HUES6 (cell line): ENCODE data around the gene KRI1.
"Not testable (repeated sequence)": the region's sequence is repeated elsewhere in the genome, so short reads cannot be mapped to it uniquely, and the experiment has no call there.

Experiments
- H3K27ac ChIP-seq: 2 replicates; pipeline ENCODE4 v1.7.0; 2013; ENCODE audit warnings: low read depth, mild to moderate bottlenecking, low read length, inconsistent platforms
- H3K27me3 ChIP-seq: 2 replicates; pipeline ENCODE4 v1.6.1; 2013; ENCODE audit warnings: low read length; ENCODE audit not compliant: control insufficient read depth, insufficient read depth
- H3K36me3 ChIP-seq: 2 replicates; pipeline ENCODE4 v1.6.1; 2013; ENCODE audit warnings: low read length; ENCODE audit not compliant: control insufficient read depth, insufficient read depth
- H3K4me1 ChIP-seq: 2 replicates; pipeline ENCODE4 v1.6.1; 2013; ENCODE audit warnings: low read length; ENCODE audit not compliant: control insufficient read depth, insufficient read depth
- H3K4me3 ChIP-seq: 2 replicates; pipeline ENCODE4 v1.5.1; 2013; ENCODE audit warnings: low read depth, low read length
- H3K9ac ChIP-seq: one replicate; pipeline ENCODE4 v1.6.1; 2013; ENCODE audit warnings: mild to moderate bottlenecking, low read length
- H3K9me3 ChIP-seq: 2 replicates; pipeline ENCODE4 v1.6.1; 2013; ENCODE audit warnings: low read depth, low read length; ENCODE audit not compliant: control insufficient read depth, insufficient read depth

The KRI1 gene

DNA sequence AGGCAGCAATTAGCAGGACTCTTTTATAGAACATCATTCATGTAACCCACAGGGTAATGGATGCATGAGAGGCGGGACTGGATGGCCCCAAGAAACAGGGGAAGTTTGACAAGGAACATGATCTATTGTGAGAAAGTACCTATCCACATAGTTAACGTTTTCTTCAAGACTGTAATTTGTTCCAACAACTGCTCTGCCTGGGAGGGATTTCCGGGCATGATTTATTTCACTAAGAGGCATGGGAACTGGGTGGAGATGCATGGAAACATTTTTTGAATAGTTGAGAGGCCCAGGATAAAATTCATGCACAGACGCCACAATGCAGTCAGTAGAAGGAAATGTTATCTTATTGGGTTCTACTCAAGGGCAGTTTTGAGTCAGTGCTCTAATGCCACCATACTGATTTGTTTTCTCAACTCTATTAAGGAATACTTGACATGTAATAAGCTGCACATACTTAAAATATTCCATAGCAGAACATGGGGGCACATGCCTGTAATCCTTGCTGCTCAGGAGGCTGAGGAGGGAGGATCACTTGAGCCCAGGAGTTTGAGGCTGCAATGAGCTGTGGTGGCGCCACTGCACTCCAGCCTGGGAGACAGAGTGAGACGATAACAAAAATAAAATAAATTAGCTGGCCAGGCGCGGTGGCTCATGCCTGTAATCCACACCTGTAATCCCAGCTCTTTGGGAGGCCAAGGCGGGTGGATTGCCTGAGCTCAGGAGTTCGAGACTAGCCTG is 32.0 kb downstream of the KRI1 start:
- H3K4me1 ChIP-seq = no peaks in the 10 kb centered on the region
- H3K27ac ChIP-seq = no peak overlapping the region
- H3K4me3 ChIP-seq = no peak overlapping the region
- 0 out of 2 replicates have a peak, but pooled peaks cover 3% of the 10 kb centered on the region for H3K9me3 ChIP-seq
- H3K36me3 ChIP-seq = no peaks in the 10 kb centered on the region
- H3K27me3 ChIP-seq = no peaks in the 10 kb centered on the region
- H3K9ac ChIP-seq = no peak overlapping the region

DNA sequence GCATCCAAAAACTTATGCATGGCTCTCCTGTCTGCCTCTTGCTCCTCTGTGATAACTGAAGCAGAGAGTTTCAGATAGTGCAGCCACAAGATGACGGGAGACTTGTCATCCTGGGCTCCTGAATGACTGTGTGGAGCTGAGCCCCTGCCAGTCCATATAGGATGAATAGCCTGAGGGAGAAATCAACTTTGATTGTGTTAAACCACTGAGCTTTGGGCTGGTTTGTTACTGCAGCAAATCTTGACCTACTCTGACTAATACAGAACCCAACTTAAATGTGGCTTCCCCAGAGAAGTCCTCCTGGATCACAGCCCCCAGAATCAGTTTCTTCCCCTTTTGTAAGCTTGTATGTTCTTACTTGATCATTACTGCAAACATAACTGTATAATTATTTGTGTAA is 33.4 kb downstream of the KRI1 start:
- Histone ChIP-seq H3K9ac (no peak overlapping the region), H3K36me3 (no peaks in the 10 kb centered on the region), H3K27ac (no peak overlapping the region), H3K27me3 (no peaks in the 10 kb centered on the region), H3K4me3 (no peak overlapping the region), H3K4me1 (no peaks in the 10 kb centered on the region), H3K9me3 (0 out of 2 replicates have a peak, but pooled peaks cover 3% of the 10 kb centered on the region)

DNA sequence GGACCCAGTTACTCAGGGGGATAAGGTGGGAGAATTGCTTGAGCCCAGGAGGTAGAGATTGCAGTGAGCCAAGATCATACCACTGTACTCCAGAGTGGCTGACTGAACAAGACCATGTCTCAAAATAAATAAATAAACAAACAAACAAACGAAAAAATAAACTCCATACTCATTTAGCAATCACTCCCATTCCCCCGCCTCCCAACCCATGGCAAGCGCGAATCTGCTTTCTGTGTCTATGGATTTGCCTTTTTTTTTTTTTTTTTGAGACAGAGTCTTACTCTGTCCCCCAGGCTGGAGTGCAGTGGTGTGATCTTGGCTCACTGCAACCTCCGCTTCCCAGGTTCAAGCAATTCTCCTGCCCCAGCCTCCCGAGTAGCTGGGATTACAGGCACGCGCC is 38.9 kb downstream of the KRI1 start:
- not testable (repeated sequence) for H3K27me3 ChIP-seq, H3K4me1 ChIP-seq, H3K4me3 ChIP-seq, H3K9me3 ChIP-seq, H3K27ac ChIP-seq, H3K36me3 ChIP-seq, H3K9ac ChIP-seq

- Histone ChIP-seq H3K9me3 (no peaks in the 10 kb centered on the region), H3K27me3 (no peaks in the 10 kb centered on the region), H3K4me3 (no peak overlapping the region), H3K27ac (no peak overlapping the region), H3K9ac (no peak overlapping the region), H3K36me3 (no peaks in the 10 kb centered on the region), H3K4me1 (no peaks in the 10 kb centered on the region)
Observed at GRCh38 chr19:10525636-10526035, 40.2 kb downstream of the KRI1 start.

- no peak overlapping the region for H3K4me3 ChIP-seq
- no peaks in the 10 kb centered on the region for H3K36me3 ChIP-seq
- H3K9ac ChIP-seq = no peak overlapping the region
- peaks cover 11% of the 10 kb centered on the region; the same call in 1 of the 2 replicates for H3K4me1 ChIP-seq
- no peak overlapping the region for H3K27ac ChIP-seq
- H3K27me3 ChIP-seq = peaks cover 14% of the 10 kb centered on the region
- H3K9me3 ChIP-seq = no peaks in the 10 kb centered on the region
Observed at GRCh38 chr19:10523135-10523636, 42.6 kb downstream of the KRI1 start.

GRCh38 chr19:10521461-10522171 is 44.2 kb downstream of the KRI1 start:
- no peaks in the 10 kb centered on the region for H3K9me3 ChIP-seq
- H3K27me3 ChIP-seq = peaks cover 29% of the 10 kb centered on the region
- H3K36me3 ChIP-seq = no peaks in the 10 kb centered on the region
- H3K4me1 ChIP-seq = peaks cover 16% of the 10 kb centered on the region
- H3K27ac ChIP-seq = no peak overlapping the region
- H3K9ac ChIP-seq = no peak overlapping the region
- H3K4me3 ChIP-seq = no peak overlapping the region

DNA sequence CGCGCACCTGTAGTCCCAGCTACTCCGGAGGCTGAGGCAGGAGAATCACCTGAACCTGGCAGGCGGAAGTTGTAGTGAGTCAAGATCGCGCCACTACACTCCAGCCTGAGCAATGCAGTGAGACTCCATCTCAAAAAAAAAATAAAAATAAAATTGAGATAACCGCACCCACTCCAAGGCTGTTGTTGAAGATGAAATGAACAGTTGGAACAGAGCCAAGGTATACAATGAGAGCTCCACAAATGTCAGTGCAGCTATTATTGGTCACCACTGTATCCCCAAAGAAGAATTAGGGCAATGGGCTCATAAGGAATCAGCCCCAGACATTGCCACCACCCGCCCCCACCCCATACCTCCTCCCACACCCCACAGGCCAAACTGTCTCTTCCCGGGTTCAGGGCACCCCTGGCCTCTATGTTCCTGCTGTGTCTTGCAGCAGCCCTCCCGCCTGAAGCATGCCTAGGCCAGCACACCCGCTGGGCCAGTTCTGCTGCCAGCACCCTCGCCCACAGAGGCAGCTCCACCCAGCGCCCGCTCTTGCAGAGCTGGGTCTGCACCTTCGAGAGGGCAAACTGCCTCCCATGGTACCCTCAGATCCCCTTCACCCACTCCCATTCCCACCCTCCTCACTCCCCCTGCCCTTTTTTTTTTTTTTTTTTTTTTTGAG is 45.0 kb downstream of the KRI1 start:
- H3K36me3 ChIP-seq = no peaks in the 10 kb centered on the region
- H3K9ac ChIP-seq = no peak overlapping the region
- peaks cover 17% of the 10 kb centered on the region for H3K4me1 ChIP-seq
- H3K27ac ChIP-seq = no peak overlapping the region
- H3K9me3 ChIP-seq = no peaks in the 10 kb centered on the region
- H3K4me3 ChIP-seq = no peak overlapping the region
- peaks cover 38% of the 10 kb centered on the region for H3K27me3 ChIP-seq

- Histone ChIP-seq H3K27ac (no peak overlapping the region), H3K4me1 (peaks cover 22% of the 10 kb centered on the region), H3K4me3 (no peak overlapping the region), H3K36me3 (no peaks in the 10 kb centered on the region), H3K9me3 (no peaks in the 10 kb centered on the region), H3K27me3 (peaks cover 51% of the 10 kb centered on the region), H3K9ac (no peak overlapping the region)
Observed at GRCh38 chr19:10519421-10519820, 46.4 kb downstream of the KRI1 start.

DNA sequence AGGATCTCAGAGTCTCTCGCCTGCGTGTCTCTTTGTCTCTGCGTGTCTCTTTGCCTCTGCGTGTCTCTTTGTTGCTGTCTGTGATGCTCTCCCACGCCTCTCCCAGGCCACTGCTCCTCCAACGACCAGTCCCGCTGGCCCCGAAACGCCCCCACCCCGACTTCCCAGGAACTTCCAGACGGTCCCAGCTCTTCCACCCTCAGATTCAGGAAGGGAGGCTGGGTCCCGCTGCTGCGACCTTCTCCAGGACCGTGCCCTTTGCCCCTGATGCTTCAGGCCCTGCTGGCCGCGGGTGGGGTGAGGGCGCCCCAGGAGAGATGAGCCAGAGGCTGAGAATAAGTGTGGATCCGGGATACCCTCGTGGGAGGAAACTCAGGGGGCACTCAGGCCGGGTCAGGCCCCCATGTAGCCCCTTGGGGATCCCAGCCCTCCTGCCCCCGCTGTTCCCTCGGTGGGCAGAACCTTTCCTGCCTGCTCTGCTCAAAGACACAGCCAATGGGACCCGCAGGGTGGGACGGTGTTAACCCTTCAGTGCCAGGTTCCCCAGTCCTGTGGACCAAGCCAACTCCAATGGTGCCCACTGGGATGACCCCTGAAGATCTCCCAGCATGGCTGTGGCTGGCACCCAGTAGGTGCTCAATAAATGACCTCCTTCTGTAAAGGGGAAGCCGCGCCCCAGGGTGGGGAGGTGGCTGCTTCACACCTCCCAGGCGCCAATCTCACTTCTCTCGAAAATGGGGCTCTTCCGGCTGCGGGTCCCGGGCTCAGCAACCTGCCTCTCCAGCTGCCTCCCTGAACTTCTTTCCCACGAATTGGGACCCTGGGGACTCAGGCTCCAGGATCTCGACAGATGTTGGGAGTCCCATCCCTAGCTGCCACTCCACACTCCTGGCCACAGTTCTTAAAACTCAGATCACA is 47.1 kb downstream of the KRI1 start:
- peaks cover 22% of the 10 kb centered on the region for H3K4me1 ChIP-seq
- no peaks in the 10 kb centered on the region for H3K9me3 ChIP-seq

DNA sequence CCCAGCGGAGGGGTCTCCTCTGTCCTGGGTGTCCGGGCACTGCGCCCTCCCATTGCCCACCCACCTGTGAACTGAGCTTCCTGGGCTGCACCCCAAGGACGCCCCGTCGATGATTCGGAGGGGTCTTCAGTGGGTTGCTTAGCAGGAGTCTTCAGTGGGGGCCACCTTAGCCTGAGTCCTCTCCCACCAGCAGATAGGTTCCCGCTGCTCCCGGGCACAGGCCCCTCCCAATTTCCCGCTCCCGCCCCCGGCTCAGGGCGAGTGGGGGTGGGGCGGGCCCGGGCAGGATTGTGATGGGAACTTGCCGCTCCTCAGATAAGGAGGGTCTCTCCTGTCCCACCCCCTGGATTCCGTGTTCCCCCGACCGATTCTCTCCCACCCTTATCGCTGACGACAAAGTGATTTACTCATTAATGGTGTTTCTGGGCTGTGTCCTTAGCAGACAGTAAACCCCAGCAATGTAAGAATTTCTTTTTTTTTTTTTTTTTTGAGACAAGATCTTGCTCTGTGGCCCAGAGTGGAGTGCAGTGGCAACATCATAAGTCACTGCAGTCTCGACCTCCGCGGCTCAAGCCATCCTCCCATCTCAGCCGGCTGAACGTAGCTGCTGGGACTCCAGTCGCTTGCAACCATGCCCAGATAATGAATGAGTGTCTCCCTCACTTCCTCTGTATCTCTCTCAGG is 47.9 kb downstream of the KRI1 start:
- Histone ChIP-seq H3K4me3 (peak overlapping the region; percentile 90), H3K9ac (peak overlapping the region; percentile 69), H3K9me3 (no peaks in the 10 kb centered on the region), H3K27ac (no peak overlapping the region), H3K36me3 (no peaks in the 10 kb centered on the region), H3K27me3 (peaks cover 67% of the 10 kb centered on the region), H3K4me1 (peaks cover 22% of the 10 kb centered on the region)

More for the DNA sequence above, 47.1 kb downstream of the KRI1 start:
- H3K27ac ChIP-seq = no peak overlapping the region
- H3K27me3 ChIP-seq = peaks cover 59% of the 10 kb centered on the region
- H3K4me3 ChIP-seq = peak overlapping the region; percentile 90
- H3K9ac ChIP-seq = no peak overlapping the region
- H3K36me3 ChIP-seq = no peaks in the 10 kb centered on the region
